Stimulated activated CD4-positive, alpha-beta T cell treated with anti-CD3 and anti-CD28 coated beads, Interleukin-4, amount 100 ng/mL, for 24 hours (primary cell): ENCODE data around the gene ERGIC3.

ENCODE experiments used
- DNase-seq: peaks from one replicate; pipeline ENCODE4 v3.0.0-alpha.2; 2020

Gene ERGIC3

GRCh38 chr20:35599776-35600120 lies 57.9 kb downstream of the ERGIC3 start:
- no peak for DNase-seq

DNA sequence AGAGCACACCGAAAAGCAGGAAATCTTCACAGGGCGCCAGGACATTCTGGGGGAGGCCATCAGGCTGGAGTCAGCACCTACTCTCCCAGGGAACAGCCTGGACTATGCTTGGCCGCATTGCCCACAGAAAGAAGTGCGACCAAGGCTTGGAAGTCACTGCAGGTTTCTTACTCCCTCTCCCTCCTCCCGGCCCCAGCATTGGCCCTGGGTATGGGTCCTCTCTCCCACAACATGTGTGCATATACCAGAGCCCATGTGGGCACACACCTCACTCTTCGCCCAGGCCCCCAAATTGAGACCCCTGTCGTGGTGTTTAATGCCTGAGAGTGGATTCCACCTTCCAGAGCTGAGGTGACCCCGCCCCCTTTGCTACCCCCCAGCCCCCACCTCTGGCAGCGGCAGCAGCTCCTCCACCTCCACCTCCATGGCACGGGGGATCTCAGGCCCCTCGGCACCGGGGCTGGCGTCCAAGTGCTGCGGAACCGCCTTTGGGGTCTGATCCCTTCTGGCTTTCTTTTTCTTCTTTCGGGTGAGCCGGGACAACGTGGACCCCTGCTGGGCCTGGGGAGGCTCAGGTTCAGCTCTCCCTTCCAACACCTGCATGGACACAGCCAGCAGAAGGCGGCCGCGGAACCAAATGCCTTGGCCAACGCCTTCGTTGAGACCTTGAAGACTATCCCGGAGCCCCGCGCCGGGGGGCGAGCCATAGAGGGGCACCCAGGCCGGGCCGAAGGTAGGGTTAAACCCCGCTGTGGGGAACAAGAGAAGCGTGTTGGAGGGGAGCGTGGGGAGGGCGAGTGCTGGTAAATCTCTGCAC lies 58.5 kb downstream of the ERGIC3 start:
- DNase-seq, result no peak

DNA sequence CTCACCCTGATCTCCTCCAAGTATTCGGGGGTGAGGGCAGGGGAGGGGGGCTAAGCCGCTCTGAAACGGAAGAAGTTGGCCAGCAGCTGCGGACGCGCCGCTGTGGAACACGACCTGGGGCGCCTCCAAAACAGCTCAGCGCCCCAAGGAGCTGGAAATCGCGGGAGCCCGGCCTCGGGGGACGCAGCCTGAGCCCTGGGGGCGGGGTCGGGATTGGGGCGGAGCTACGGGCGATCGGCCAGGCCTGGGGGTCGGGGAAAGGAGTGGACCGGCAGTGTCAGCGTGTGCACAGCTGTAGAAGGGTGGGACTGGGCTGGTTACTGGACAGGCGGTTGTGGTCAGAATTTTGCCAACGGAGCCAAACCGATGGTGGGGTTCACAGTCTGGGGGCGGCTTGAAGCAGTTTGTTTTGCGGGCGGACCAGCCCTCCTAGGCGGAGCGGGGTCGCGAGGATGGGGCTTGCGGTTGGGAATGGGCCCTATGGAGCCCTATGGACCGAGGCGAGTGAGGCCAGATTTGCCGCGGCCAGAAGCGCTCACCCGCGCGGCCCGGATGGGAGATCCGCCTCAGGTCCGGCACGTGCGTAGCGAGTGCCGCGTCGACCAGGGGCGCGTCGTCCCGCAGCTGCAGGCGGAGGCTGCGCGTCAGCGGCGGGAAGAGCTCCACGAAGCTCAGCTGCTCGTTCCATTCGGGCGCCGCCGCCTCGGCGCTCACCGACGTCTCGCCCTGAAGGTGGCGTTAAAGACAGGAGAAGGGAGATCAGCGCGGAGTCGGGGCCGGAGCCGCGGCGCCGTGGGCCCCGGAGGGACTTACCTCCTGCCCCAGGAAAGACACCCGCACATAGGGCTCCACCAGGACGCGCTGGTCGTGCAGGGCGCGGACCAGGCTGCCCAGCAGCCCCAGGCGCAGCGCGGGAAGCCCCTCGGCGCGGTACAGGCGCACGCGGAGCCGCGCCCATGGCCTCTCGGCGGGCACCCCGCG lies 59.4 kb downstream of the ERGIC3 start:
- DNase-seq, result peak; percentile 80

DNA sequence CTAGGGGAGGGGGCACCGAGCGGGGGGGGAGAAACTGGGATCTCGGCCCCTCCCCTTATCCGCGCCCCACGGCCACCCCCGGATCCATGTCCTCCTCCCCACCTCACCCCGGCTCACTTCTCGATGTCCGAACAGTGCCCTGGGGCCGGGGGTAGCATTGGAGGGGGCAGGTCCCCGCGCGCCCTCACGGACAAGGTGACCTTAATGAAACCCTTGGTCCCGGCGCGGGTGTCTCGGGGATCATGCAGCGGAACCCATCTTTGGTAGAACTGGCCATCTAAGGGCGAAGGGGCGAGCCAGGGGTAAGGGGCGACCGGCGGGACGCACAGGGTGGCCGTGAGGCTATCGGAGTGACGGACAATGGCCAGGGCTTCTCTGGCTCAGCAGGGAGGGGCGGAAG lies 60.1 kb downstream of the ERGIC3 start:
- DNase-seq, result no peak

DNA sequence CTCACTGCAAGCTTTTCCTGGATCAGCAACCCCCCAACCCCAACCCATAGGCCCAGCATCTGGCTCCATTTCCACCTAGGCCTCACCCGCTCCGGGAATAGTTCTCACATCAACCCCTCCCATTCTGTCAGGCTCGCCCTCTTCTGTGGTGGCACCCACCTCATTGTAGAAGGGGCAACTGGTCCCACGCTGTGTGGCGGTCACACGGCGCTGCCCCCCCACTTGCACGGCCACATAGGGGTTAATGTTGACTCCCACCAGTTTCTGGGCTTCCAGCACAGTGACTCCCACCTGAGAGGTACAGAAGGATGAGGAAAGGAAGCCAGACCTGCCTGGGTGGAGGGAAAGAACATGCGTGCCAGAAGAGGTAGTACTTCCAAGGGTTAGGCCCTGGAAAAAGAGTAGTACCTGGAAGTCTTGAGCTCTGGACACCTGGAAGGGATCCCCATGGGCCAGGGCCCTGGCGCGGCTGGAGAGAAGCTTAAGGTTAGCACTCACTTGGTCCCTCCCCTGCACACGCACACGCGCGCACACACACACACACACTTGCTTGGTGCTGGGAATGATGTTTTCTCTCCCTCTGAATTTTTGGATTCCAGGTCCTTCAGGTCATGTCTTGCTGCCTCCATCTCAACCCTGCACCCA lies 61.1 kb downstream of the ERGIC3 start:
- no peak for DNase-seq

DNA sequence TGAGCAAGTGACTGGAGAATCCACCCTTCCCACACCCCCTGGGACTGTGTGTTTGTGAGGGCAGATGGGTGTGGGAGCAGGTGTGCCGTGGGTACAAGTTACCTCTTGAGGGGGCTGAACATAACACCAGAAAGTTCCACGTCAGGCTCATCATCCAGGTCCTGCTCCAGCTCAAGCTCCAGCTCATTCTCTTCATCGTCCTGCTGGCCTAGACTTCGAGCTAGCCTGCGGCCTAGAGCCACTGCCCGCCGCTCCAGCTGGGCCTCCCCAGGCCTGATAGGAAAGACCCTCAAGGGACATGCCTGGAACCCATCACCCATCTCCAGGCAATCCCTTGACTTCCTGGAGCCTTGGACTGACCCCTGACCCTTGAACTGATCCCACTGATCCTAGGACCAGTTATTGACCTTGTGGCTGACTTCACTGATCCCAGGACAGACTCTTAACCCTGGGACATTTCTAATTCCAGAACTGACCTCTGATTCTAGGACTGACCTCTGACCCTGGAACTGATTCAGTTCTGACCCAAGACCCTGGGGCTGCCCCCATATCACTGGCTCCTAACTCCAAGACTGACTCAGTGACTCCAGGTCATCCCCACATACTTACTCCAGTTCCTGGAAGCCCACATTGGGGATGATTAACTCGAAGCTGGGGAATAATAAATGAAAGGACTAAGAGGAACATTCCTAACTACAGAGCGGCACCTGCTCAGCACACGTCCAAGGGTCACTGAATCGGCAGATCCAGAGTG lies 62.0 kb downstream of the ERGIC3 start:
- no peak for DNase-seq

GRCh38 chr20:35604449-35604747 lies 62.5 kb downstream of the ERGIC3 start:
- no peak for DNase-seq

DNA sequence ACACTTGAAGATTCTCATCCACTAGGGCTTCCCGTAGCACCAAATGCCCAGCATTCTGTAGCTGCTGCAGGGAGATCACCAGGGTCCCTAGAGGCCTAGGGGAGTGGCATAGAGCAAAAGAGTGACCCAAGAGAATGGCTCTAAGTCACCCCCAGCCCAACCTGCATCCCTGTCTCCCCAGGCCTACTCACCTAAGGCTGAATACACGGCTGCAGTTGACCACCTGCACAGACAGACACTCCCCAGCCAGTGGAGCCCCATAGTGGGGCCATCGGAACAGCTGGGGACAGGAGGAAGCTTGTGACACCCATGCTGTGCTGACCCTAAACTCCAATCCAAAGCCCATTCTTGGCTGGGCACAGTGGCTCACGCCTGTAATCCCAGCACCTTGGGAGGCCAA lies 64.2 kb downstream of the ERGIC3 start:
- no peak for DNase-seq
